Activated CD4-positive, alpha-beta memory T cell treated with anti-CD3 and anti-CD28 coated beads, Interleukin-2, amount 10 ng/mL, durations not matched to agents 7 days and 5 days (primary cell): ENCODE results near the gene PRELID2. TPM values are rescaled to one million over a fixed set of nuclear protein-coding genes. Genes with fewer than 3 reads are reported as not detected.

Experiments
- CTCF ChIA-PET: fragments of 350-600 bp; sonication (Branson Sonifier 250); formaldehyde crosslinking; loops from one replicate; lab custom pipeline; 2021; ENCODE audit warnings: antibody characterized with exemption, inconsistent platforms; lab: Charles Lee
- POLR2A ChIA-PET: fragments of 350-600 bp; sonication (Branson Sonifier 250); formaldehyde crosslinking; loops from one replicate; lab custom pipeline; 2021; ENCODE audit warnings: antibody characterized with exemption; lab: Charles Lee
- DNase-seq: peaks from one replicate; pipeline ENCODE4 v3.0.0-alpha.2; 2020
- H3K27ac Mint-ChIP-seq: one replicate; pipeline ENCODE4 v1.8.0; 2021; ENCODE audit warnings: mild to moderate bottlenecking, mixed read lengths
- H3K27me3 Mint-ChIP-seq: one replicate; pipeline ENCODE4 v1.8.0; 2021; ENCODE audit warnings: mixed read lengths
- H3K36me3 Mint-ChIP-seq: one replicate; pipeline ENCODE4 v1.8.0; 2021; ENCODE audit warnings: low read depth, mixed read lengths
- H3K4me1 Mint-ChIP-seq: one replicate; pipeline ENCODE4 v1.8.0; 2021; ENCODE audit warnings: mixed read lengths
- H3K4me3 Mint-ChIP-seq: one replicate; pipeline ENCODE4 v1.8.0; 2021; ENCODE audit warnings: mild to moderate bottlenecking, mixed read lengths
- H3K9me3 Mint-ChIP-seq: one replicate; pipeline ENCODE4 v1.8.0; 2021; ENCODE audit warnings: mixed read lengths
- total RNA-seq, 2 experiments: library from RNA; stranded (reverse); gene quantifications; one replicate each; pipeline ENCODE4 v1.2.3, GENCODE V29; 2021

Gene PRELID2
- total RNA-seq, 2 experiments from 2014 or later = 4.3 to 5.2 TPM

DNA sequence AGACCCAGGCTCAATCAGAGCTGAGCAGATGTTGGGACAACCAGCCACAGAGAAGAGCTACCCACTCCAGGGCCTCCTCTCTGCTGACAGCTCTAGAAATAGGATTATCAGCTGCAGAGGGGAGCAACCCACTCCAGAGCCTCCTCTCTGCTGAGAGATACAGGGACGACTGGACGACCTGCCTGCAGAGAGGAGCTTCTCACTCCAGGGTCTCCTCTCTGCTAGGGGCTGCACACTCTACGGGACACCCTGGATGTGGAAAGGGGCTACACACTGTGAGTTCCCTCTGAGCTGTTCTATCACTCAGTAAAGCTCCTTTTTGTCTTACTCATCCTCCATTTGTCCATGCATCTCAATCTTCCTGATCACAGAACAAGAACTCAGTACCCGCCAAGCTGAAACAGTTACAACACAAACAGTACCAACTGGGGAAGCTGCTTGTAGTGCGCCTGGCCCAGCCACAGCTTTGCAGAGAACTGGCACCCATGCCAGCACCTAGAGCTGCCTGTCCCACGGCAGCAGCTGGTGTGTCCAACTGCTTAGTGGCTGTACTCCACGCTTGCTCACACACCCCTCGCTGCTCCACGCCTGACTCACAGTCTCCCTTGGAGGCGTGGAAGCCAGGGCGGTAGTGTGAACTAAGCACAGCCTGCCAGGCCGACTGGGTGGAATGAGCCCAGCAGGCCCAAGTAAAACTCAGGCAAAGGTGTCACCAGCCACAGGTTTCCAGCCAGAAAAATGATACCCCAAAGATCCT is 56.8 kb downstream of the PRELID2 start:
- no peak for DNase-seq
- ChIA-PET POLR2A (no interaction called here), CTCF (no interaction called here)
- Mint-ChIP-seq H3K4me1 (peaks cover 1% of the 10 kb centered on the region), H3K27me3 (no peaks in the 10 kb centered on the region), H3K36me3 (no peaks in the 10 kb centered on the region), H3K9me3 (no peaks in the 10 kb centered on the region), H3K27ac (no peak overlapping the region), H3K4me3 (no peak overlapping the region)

DNA sequence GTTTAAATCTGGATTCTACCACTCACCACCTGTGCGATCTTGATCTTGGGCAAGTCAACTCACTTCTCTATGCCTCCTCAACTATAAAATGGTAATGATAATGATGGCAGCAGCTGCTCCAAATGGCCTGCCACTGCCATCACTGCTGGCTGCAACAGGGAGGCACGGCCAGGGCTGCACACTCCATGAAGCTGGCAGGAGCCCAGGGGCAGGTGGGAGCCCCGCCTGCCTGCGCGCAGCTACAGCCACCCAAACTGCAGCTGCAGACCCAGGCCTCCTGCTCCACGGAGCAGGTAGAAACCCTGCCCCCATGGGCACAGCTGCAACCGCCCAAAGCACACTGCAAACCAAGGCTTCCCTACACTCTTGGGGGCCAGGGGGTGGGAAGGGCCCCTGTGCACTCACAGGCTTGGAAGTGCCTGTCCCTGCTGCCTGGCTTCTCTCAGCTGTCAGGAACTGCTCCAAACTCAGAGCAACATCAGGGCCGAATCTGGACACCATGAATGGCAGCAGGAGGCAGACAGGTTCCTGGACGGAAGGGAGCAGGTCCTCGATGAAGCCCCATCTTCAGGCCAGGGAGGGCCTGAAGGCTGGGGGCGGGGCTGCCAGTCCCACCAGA is 57.6 kb downstream of the PRELID2 start:
- no peaks in the 10 kb centered on the region for H3K9me3 Mint-ChIP-seq

DNA sequence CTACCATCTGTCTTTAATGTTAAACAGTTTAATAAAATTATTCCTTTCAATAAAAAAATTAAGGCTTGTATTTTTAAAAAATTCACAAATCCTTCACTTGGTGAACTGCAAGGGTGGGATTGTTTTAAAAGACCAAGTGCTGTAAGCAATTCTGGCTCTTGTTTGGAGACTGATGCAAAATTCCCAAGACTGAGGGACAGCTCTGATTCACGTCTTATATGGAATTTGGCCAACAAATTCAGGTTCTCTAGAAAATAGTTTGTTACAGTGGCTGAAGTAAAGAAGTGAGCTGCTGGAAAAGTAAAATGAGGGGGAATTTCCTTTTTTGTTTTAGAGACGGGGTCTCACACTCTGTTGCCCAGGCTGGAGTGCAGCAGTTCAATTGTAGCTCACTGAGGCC is 58.3 kb downstream of the PRELID2 start:
- H3K27ac Mint-ChIP-seq = no peak overlapping the region
- H3K36me3 Mint-ChIP-seq = no peaks in the 10 kb centered on the region
- peaks cover 1% of the 10 kb centered on the region for H3K4me1 Mint-ChIP-seq
- H3K4me3 Mint-ChIP-seq = no peak overlapping the region
- no peak for DNase-seq
- no peaks in the 10 kb centered on the region for H3K9me3 Mint-ChIP-seq
- H3K27me3 Mint-ChIP-seq = no peaks in the 10 kb centered on the region
- ChIA-PET POLR2A (no interaction called here), CTCF (no interaction called here)

More for the DNA sequence above, 57.6 kb downstream of the PRELID2 start:
- POLR2A ChIA-PET = no interaction called here
- Mint-ChIP-seq H3K27me3 (no peaks in the 10 kb centered on the region), H3K4me1 (peaks cover 1% of the 10 kb centered on the region), H3K4me3 (no peak overlapping the region), H3K36me3 (no peaks in the 10 kb centered on the region), H3K27ac (no peak overlapping the region)
- CTCF ChIA-PET = no interaction called here
- no peak for DNase-seq

DNA sequence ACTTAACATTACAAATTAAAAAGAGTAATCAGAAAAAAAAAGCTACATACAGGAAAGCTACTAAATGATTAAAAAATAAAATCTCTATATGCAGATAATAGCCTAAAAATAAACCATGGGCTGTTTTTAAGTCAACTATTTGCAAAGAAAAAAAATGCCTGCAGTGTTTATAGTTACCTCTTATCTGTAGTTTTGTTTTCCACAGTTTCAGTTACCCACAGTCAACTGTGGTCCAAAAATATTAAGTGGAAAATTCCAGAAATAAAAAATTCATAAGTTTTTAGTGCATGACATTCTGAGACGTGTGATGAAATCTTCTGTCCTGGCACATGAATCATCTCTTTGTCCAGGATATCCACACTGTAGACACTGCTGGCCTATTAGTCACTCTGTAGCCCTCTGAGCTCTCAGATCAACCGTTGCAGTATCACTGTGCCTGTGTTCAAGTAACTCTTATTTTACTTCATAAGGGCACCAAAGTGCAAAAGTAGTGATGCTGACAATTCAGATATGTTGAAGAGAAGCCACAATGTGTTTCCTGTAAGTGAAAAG is 59.2 kb downstream of the PRELID2 start:
- Mint-ChIP-seq H3K36me3 (no peaks in the 10 kb centered on the region), H3K9me3 (no peaks in the 10 kb centered on the region), H3K4me3 (no peak overlapping the region), H3K4me1 (peaks cover 1% of the 10 kb centered on the region), H3K27me3 (no peaks in the 10 kb centered on the region), H3K27ac (no peak overlapping the region)
- no peak for DNase-seq
- CTCF ChIA-PET = no interaction called here
- POLR2A ChIA-PET = no interaction called here

DNA sequence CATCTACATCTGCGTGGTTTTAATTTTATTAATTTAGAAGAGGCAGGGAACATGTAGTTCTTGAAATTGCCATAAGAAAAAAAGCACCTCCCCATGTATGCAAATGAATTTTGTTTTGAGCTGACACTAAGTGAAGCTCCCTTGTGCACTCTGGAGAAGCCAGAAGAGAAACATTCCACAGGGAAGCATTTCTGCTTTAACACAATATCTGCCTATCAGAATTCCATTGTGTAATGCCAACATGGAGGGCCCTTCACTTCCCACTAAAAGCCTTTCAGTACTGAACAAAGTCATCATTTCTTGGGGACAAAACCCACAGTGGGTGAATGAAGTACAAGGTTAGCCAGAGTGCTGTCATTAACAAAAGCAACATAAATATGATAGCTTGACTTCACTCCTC is 59.7 kb downstream of the PRELID2 start:
- Mint-ChIP-seq H3K4me1 (peaks cover 1% of the 10 kb centered on the region), H3K4me3 (no peak overlapping the region), H3K27ac (no peak overlapping the region), H3K36me3 (no peaks in the 10 kb centered on the region), H3K9me3 (no peaks in the 10 kb centered on the region), H3K27me3 (no peaks in the 10 kb centered on the region)
- CTCF ChIA-PET = no interaction called here
- POLR2A ChIA-PET = no interaction called here
- no peak for DNase-seq

DNA sequence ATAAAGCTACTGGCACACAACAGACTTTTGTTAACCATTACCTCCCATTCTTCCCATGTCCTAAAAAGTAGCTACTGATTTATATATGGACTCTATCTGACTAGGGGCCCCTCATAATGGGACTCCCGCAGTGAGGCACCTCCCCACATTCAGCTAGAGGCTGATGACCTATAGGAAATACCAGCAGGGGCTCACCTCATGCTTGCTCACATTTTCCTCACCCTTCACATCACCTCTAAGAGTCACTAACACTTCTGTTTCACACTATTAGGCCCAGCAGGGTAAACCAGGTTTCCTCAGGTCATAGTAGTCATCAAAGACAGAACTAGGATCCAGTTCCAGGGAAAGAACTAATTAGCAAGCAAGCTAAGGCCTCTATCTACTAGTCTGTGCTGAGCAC is 60.7 kb downstream of the PRELID2 start:
- Mint-ChIP-seq H3K27me3 (no peaks in the 10 kb centered on the region), H3K4me3 (no peak overlapping the region), H3K27ac (no peak overlapping the region), H3K9me3 (no peaks in the 10 kb centered on the region), H3K4me1 (peaks cover 1% of the 10 kb centered on the region), H3K36me3 (no peaks in the 10 kb centered on the region)
- no peak for DNase-seq
- POLR2A ChIA-PET = no interaction called here
- CTCF ChIA-PET = no interaction called here

DNA sequence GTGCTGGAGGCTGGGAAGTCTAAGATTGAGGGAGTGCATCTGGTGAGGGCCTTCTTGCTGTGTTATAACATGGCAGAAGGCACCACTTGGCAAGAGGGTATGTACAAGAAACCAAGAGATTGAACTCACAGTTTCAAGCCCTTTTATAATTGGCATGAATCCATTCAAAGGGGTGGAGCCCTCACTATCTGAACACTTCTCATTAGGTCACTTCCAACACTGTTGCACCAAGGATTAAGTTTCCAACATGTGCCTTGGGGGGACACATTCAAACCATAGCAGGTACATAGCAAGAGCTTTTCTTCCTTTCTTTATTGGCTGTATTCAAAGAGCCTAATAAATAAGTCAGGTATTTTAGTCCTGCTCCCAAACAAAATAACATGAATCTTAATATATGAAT is 62.7 kb downstream of the PRELID2 start:
- CTCF ChIA-PET = no interaction called here
- no peak overlapping the region for H3K4me3 Mint-ChIP-seq
- peaks cover 1% of the 10 kb centered on the region for H3K4me1 Mint-ChIP-seq
- H3K27me3 Mint-ChIP-seq = no peaks in the 10 kb centered on the region
- H3K27ac Mint-ChIP-seq = no peak overlapping the region
- no peaks in the 10 kb centered on the region for H3K9me3 Mint-ChIP-seq
- no peaks in the 10 kb centered on the region for H3K36me3 Mint-ChIP-seq
- no peak for DNase-seq
- POLR2A ChIA-PET = no interaction called here

DNA sequence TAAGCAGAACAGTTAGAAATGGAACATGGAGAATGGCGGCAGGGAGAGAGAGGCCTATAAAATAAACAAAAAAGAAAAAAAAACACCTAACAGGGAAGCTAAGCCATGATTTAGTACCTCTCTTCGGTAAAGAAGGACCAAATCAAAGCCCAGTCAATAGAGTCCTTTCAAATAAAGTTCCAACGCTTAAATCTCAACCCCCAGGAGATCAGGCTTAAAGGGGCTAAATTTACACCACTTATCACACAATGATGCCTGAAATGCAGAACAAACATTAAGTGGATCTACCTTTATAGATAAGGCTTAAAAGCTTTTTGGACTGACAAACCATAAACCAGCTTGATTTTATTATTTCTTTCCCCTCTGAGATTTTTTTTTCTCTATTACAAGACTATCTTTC is 66.3 kb downstream of the PRELID2 start:
- Mint-ChIP-seq H3K27me3 (no peaks in the 10 kb centered on the region), H3K4me3 (no peak overlapping the region), H3K36me3 (no peaks in the 10 kb centered on the region), H3K4me1 (no peaks in the 10 kb centered on the region), H3K9me3 (no peaks in the 10 kb centered on the region), H3K27ac (no peak overlapping the region)
- POLR2A ChIA-PET = no interaction called here
- CTCF ChIA-PET = no interaction called here
- DNase-seq = no peak

DNA sequence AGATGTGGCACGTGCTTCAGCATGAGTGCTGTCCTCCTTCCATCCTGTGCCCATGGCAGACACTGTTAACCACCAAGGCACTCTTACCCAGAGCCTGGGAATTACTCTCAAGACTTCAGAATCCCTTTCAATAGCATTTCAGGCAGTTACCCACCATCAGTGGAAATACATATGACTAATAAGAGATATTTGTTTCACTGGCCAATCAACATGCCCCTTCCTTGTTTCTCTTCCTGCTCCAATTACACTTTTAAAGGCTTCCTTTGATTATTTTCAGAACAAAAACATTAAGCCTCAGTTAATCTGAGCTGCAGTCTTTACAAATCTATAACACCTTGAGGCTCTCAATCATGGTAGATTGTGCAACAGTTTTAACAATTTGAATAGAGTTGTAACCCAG is 70.8 kb downstream of the PRELID2 start:
- ChIA-PET POLR2A (no interaction called here), CTCF (no interaction called here)
- Mint-ChIP-seq H3K9me3 (no peaks in the 10 kb centered on the region), H3K4me3 (no peak overlapping the region), H3K36me3 (no peaks in the 10 kb centered on the region), H3K4me1 (no peaks in the 10 kb centered on the region), H3K27ac (no peak overlapping the region), H3K27me3 (no peaks in the 10 kb centered on the region)
- DNase-seq = no peak

DNA sequence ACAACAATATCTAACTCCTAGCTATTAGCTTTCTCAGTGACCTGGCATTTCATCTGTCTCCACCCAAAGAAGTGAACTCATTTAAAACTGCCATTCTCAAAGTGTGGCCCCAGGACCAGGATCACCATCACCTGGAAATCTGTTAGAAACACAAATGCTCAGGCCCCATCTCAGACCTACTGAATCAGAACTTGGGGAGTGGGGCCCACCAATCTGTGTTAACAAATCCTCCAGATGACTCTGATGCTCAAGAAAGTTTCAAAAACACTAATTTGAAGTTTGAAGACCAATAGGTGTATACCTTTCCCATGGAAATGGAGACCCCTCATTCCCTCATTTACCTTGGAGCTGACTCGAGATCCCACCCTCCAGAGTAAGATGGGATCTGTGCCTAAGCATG is 72.3 kb downstream of the PRELID2 start:
- no peak overlapping the region for H3K27ac Mint-ChIP-seq
- no peak for DNase-seq
- H3K4me1 Mint-ChIP-seq = no peaks in the 10 kb centered on the region
- no peaks in the 10 kb centered on the region for H3K36me3 Mint-ChIP-seq
- H3K4me3 Mint-ChIP-seq = no peak overlapping the region
- ChIA-PET POLR2A (no interaction called here), CTCF (no interaction called here)
- H3K9me3 Mint-ChIP-seq = no peaks in the 10 kb centered on the region
- H3K27me3 Mint-ChIP-seq = no peaks in the 10 kb centered on the region

DNA sequence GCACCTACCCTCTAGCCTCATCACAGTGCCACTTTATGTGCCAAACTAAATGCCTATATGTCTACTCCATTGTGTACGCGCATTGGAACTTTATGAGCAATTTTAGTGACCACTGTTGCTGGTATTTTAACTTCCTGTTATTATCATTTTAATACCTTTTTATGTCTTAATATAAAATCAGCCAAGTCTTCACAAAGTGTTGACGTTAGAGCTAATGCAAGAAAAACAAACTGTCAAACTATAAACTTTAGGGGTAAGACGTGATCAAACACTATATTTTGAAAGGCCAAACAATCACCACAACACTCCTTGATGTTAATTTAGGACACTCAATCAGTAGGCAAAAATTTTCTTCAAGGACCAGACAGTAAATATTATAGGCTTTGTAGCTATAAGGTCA is 73.9 kb downstream of the PRELID2 start:
- H3K4me3 Mint-ChIP-seq = no peak overlapping the region
- no peak overlapping the region for H3K27ac Mint-ChIP-seq
- ChIA-PET POLR2A (no interaction called here), CTCF (interaction anchor here (0.5 kb wide), 1 partner anchor 14 kb away, joined by 3 read pairs; no protein-coding TSS in a partner anchor)
- H3K4me1 Mint-ChIP-seq = no peaks in the 10 kb centered on the region
- DNase-seq = no peak
- H3K36me3 Mint-ChIP-seq = no peaks in the 10 kb centered on the region
- no peaks in the 10 kb centered on the region for H3K27me3 Mint-ChIP-seq
- no peaks in the 10 kb centered on the region for H3K9me3 Mint-ChIP-seq

DNA sequence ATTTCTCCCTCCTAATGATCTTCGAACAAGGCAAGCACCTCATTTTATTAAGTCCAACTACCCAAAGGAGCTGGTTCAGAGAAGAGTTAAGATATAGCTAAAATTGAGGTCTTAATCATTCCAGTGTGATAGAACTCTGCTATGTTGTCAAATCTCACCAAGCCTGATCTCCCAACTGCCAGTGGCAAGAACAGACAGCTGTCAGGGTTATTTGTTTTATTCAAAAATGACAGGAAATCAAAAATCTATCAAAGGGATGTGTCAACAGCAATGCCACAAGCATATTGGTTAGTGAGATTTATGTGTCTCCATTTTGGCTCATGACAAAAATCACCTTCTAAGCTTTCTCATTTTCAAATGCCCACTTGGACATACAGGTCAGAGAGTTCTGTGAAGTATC is 74.5 kb downstream of the PRELID2 start:
- no peaks in the 10 kb centered on the region for H3K36me3 Mint-ChIP-seq
- POLR2A ChIA-PET = no interaction called here
- DNase-seq = no peak
- H3K27ac Mint-ChIP-seq = no peak overlapping the region
- H3K4me3 Mint-ChIP-seq = no peak overlapping the region
- no peaks in the 10 kb centered on the region for H3K27me3 Mint-ChIP-seq
- H3K4me1 Mint-ChIP-seq = no peaks in the 10 kb centered on the region
- no peaks in the 10 kb centered on the region for H3K9me3 Mint-ChIP-seq
- CTCF ChIA-PET = interaction anchor here (0.5 kb wide), 1 partner anchor 13 kb away, joined by 3 read pairs; no protein-coding TSS in a partner anchor

DNA sequence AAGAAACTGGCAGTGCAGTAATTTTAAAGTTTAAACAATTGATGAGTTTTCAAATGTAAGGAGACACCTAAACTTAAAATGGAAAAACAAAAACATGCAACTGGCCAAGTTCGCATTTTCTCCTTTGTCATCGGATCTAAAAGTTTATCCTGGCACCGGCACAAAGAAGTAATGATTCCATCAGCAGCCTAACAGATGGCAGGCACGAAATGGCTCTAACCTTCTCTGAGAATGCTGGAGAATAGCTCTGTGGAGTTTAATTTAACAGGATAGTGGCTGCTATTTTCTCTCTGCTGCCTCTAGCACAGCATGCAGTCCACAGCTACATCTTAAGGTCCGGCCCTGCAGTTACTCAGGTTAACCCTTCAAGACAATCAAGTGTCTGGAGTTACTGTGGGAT is 82.2 kb downstream of the PRELID2 start:
- Mint-ChIP-seq H3K27ac (no peak overlapping the region), H3K36me3 (no peaks in the 10 kb centered on the region), H3K9me3 (peaks cover 13% of the 10 kb centered on the region), H3K27me3 (no peaks in the 10 kb centered on the region), H3K4me3 (no peak overlapping the region), H3K4me1 (peaks cover 8% of the 10 kb centered on the region)
- no peak for DNase-seq
- CTCF ChIA-PET = no interaction called here
- POLR2A ChIA-PET = no interaction called here

DNA sequence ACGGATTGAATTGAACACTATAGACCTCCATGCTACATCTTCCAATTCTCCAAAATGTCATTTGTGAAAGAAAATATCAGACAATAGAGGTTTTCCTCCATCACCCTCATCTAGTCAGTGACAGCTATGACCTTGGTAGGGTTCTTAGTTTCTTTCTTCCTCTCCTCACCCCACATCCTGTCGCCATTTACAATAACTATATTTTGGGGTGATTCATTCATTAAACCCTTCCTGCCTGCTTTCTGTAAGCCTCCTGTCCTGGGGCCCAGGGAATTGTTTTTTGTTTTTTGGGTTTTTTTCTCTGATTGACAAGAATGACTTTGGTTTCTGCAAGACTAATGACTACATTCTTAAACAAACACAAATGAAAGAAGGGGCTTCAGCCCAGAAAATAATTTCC is 82.6 kb downstream of the PRELID2 start:
- Mint-ChIP-seq H3K9me3 (peaks cover 13% of the 10 kb centered on the region), H3K36me3 (no peaks in the 10 kb centered on the region), H3K27ac (no peak overlapping the region), H3K4me1 (peaks cover 8% of the 10 kb centered on the region), H3K4me3 (no peak overlapping the region), H3K27me3 (no peaks in the 10 kb centered on the region)
- POLR2A ChIA-PET = no interaction called here
- CTCF ChIA-PET = no interaction called here
- no peak for DNase-seq
